HG03097 (cell line): ENCODE results near the gene AUH.
"Not testable (repeated sequence)": the region's sequence is repeated elsewhere in the genome, so short reads cannot be mapped to it uniquely, and the experiment has no call there.

Experiments
- ATAC-seq: cut with Tn5 transposase; IDR thresholded peaks from one replicate; pipeline ENCODE4 v1.9.1; 2021; ENCODE audit not compliant: unreplicated experiment, low FRiP score

The AUH gene, protein sequence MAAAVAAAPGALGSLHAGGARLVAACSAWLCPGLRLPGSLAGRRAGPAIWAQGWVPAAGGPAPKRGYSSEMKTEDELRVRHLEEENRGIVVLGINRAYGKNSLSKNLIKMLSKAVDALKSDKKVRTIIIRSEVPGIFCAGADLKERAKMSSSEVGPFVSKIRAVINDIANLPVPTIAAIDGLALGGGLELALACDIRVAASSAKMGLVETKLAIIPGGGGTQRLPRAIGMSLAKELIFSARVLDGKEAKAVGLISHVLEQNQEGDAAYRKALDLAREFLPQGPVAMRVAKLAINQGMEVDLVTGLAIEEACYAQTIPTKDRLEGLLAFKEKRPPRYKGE

DNA sequence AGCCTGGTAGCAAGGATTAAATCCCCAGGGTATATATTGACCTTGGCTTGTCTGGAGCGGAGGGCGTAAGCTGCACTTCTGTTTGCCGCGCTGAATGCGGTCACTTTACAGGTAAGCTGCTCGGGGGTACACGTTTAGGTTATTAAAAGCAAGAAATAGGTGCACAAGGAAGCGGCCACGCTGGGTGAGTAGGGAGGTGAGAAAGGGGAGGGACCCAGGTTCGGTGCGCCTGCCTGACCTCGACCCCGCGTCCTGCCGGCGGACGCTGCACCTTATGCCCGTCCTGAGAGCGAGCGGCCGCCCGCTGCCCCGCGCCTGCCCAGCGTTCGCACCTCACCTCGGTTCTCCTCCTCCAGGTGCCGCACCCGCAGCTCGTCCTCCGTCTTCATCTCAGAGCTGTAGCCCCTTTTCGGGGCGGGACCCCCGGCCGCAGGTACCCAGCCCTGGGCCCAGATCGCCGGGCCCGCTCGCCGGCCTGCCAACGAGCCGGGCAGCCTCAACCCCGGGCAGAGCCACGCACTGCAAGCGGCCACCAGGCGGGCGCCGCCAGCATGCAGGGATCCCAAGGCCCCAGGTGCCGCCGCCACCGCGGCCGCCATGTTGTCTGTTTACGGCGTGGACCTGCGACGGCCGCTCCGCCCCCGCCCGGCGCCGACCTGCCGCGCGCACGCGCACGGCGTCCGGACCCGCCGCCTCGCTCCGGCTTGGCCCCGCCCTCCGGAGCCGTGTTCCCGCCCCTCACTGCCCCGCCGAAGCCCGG lies at the start of gene AUH:
Gene AUH, minus strand, starts transcription at position 628 of the 760 bp plus-strand sequence. Its CDS starts 29 bp downstream, at position 599.
- ATAC-seq: peak; percentile 80

DNA sequence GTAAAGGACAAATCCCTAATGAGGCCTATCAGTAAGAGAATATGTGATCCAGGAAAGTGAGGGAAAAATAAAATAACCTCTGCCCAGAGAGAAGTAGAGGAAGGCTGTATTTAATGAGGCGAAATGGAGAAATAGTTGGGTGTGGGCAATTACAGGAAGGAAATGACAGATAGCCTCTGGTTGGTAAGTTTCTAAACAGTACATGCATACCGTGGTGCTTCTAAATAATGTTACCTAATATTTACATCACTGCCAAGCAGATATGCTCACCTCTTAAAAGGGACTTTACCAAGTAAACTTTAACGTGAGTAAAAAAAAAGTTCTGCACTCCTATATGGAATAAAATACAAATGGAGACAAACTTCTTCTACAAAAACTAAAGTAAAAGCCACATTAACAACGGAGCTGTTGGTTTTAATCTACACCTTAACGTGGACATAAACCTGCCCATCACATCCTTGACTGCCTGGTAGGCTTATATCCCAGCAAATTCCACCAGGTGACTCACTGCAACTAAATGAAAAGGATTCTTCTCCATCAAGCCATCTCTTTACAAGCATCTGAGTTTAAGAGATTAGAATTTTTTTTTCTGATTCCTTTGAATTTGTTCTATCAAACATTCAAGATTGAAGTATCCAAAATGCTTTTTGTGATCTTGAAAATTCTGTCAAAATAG lies 49.5 kb upstream of the AUH start:
- no peak for ATAC-seq

DNA sequence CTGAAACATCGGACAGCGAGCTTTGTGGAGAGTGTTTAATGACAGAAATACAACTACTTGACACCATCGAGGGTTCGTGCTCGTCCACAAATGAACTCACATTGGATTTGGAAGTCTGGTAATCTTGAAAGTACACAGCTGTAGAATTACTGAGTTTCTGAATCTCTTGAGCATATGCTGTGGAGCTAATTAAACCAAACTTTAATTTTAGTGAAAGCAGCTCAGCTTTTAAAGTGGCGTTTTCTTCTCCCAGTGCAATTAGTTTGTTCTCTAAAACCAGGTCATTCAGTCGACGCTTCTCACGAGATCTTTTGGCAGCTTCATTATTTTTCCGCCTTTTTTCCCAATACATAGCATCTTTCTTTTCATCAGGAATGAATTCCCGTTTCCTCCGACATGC lies 48.4 kb upstream of the AUH start:
- ATAC-seq: no peak

DNA sequence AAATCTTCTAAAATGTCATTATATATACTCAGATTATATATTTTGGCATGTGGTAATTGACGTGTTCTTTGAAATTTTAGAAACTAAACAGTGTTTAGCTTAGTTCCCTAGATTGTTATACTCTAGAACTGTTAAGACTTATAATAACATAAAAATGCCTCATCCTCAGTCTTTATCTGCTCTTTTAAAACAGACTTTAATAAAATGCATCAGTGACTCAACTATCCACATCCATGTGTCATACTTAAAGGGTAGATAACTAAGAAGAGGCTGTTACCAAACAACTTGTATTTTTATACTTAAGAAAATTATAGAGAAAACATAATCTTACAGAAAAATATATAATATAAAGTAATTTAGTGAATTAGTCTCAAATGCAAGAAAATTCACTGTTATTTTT lies 46.8 kb upstream of the AUH start:
- ATAC-seq: no peak

DNA sequence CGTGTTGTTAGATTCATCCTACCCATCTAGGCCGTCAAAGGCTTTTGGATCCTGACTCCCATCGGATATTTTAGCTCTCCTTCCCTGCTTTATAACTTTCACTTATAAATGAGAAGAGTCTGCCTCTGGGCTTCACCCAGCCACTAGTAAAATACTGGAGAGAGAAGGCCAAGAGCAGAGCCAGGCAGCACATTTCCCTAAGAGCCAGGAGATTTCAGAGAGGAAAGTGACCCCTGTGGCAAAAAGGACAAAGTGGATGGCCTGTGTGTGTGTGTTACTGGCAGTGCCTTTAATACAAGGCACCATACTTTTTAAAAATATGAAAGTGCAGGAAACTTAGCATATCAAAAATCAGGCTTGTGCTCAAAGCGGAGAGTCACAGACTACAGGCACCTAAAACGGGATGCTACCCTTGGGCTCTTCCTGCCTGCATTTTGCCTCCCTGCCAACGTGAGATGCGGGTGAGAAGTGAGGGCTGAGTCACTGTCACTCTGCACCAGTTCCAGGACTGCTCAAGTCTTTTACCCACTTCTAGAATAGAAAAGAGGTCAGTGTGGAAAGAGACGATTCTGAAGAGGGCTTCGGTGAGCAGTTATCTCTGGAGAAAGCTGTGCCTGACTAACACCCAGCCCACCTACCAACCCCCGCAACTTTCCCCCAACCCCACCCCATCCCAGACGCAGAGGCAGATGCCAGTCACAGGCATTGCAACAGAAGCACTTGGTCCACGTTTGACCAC lies 46.0 kb upstream of the AUH start:
- no peak for ATAC-seq

DNA sequence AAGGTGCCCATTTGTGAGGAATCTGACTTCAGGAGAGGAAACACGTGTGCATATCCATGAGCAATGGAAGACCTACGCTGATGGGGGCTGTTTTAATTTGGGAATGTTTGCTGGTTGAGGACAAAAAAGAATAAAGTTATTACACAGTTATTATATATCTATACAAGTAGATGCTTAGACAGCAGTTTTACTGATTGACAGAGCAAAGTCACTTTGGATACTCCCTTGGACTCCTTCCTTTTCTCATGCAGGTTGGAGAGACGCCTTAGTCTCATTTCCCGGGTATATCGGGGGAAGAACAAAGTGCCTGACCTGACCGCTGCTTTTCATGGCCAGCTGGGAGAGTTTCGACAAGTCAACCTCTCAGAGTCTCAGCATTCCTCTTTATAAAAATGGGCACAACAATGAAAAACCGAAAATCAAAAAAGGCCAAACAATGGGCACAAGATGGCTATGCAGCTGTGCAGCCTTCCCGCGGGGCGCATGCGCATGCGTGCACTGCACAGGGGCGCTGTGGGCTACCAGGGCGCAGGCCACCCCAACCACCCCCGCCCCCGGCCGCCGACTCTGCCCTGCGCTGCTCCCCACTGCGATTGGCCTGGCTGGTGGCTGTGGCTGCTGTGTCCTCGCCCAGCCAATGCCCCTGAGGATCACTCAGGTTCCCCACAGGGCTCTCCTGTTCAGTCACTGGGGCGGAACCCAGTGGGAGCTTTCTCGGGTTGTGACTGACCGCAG lies 43.8 kb upstream of the AUH start:
- no peak for ATAC-seq

DNA sequence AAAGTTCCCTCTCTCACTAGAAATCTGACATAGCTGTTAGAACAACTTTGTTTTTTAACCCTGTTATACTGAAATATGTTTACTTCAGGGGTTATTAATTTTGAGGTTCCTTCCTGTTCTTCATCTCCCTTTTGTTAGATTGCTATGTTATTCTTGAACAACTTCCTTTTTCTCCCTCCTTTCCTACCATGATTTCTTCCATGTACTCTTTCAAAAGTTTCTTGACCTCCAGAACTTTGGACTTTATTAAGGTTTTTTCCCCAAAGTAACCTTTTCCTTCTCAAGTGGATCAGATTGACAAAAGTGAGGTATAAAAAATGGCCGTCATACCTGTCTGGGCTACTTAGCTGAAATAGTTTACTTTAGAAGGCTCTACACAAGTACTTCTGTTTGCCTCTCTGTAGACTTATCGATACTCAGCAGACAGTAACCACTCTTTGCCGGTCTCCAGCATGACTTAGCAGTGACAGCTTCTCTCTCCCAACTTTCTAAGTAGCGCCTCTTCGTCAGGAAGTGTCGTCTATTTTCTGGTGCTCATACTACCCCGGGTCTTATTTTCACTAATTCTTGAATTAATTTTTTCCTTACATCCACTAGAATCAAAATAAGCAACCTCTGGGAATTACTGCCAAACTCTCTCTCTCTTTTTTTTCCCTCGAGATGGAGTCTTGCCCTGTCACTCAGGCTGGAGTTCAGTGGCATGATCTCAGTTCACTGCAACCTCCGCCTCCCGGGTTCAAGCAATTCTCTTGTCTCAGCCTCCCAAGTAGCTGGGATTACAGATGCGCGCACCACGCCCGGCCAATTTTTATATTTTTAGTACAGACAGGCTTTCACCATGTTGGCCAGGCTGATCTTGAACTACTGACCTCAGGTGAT lies 42.2 kb upstream of the AUH start:
- ATAC-seq: no peak

DNA sequence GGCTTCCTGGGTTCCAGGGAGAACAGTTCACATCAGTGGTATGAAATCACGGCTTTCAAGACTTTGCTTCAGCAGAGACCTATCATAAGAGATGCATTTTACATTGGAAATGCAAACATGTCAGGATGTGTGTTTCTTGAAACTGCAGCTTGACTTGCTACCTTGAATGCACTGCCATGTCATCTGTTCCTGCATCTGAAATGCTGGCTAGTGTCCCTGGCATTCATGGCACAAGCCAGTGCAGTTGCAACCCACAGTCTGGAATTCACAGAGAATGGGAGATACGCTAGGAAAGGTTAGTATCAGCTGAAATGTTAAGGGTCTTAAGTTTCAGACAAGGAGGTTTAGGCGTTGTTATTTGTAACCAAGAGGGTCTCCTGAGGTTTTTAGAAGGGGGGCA lies 37.2 kb upstream of the AUH start:
- ATAC-seq: no peak

DNA sequence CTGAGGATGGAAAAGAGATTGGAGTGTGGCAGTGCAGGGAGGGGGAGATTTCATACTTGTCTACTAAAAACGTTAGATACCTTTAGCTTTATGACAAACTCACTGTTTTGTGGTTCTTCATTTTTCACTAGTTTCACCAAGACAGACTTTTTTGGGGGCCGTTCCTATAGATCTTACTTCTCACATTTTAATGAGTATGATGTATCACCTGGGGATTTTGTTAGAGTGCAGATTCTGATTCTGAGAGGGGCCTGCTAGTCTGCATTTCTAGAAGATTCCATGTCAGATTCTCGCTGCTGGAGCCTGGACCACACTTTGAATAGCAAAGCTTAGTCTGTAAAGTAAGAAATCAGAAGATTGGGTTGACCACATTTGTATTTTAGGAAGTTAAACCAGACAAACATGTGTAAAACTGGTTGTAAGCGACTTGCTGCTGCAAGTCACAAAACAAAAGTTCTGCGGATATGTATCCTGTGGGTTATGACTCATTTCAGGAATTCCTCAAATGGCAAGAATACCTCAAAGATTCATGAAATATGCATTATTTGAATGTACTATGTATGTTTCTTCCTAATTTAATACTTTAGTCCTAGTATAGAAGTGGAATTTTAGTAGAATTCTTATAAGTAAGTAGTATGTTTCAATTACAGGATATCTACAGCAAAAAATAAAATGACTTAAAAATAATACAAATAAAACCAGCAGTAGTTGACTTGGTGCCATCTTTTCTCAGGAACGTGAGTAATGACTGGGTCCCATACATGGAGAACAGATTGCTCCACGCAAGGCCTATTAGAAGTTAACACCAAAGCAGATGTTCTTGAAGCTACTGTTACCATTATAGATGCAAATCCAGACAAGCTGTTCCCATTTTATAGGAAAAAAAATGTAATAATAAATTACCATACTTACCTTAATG lies 34.1 kb upstream of the AUH start:
- ATAC-seq: peak; percentile 54

DNA sequence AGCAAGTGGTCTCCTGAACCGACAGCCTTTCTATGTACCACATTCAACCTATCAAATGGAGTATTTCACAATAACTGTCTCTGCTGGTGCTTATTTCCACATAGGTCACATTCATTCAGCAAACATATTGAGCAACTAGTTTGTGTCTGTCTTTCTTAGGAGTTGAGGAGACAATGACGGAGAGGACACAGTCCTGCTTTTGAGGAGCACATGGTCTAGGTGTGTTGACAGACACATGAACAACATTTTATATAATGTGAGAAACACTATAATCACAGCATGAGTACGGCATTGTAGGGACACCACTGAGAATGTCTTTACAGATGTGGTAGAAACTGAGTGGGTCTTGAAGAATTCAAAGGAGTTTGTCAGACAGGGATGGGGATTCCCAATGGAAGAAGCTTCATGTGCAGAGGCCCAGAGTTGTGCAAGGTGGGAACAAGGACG lies 33.4 kb upstream of the AUH start:
- ATAC-seq: peak; percentile 16

DNA sequence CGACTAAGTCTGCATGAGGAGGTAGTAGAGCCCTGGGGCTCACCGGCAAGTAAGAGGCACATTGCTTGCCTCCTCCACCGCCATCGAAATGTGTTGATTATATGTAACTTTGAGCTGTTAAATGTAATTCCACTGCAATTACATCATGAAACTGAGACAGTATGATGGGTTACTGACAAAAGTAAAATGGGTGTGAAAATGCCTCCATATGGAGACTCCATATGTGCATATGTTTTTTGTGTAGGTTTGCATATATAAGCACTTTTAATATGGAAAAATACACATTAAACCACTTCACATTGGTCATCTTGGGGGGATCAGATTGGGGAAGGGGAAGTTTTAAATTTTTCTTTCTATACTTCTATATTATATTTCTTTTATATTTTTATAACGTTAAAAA lies 32.1 kb upstream of the AUH start:
- ATAC-seq: no peak

DNA sequence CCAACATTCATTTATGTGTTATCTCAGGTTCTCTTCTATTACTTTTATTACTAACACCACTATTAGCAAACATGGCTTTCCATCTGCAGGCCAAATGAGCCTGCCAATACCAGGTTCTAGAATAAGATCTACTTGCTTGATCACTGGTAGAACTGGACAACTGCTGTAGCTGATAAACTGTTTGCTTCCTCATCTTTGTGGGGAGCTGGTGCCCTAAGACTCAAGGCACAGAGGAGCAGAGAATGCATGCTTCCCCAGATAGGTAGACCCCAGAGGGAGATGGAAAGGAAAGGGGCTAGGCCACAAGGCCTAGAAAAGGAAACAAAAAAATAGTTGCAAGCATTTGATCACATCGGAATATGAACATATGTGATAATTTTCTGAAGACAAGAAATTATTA lies 30.7 kb upstream of the AUH start:
- no peak for ATAC-seq

DNA sequence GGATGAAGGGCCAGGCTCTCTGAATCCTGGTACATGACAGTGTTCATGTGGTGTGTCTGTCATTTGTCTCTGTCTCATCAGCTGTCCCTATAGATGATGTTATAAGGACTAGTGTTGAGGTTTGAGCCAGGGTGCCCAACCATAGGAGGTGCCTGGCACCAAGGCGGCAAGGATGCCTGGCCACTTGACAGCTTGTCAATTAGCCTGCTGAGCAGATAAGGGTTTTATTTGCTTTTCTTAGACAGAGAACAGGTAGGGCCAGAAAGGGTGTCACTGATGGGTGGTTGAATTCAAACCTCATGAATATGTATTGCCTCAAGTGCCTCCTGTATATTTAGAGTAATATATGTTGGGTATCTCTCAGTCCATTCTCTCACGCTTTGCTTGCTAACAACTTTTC lies 30.1 kb upstream of the AUH start:
- ATAC-seq: no peak

DNA sequence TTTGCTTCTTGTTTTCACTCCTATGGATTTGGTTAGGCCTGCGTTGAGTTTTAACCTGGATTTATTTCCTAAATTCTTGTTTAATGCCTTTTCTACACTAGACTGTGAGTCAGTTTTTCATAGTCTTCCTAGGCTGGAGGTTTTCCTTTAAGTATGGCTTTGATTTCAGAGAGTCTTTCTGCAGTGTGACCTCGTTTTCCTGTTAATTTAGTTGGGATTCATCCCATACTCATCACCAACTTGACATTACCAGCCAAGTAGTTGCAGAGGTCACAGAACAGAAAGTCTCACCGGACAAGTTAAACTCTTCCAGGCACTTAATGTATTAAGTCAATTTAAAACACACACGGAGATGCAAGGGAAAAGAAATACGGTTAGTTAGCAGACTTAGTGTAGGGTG lies 29.7 kb upstream of the AUH start:
- no peak for ATAC-seq

DNA sequence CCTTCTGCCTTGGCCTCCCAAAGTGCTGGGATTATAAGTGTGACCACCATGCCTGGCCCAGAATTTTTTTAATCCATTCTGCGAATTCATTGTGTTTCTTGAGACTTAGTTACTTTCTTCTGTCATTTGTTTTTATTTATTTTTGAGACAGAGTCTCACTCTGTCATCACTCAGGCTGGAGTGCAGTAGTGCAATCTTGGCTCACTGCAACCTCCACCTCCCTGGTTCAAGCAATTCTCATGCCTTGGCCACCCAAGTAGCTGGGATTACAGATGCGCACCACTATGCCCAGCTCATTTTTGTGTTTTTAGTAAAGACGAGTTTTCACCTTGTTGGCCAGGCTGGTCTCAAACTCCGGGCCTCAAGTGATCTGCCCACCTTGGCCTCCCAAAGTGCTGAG lies 28.0 kb upstream of the AUH start:
- not testable (repeated sequence) for ATAC-seq

DNA sequence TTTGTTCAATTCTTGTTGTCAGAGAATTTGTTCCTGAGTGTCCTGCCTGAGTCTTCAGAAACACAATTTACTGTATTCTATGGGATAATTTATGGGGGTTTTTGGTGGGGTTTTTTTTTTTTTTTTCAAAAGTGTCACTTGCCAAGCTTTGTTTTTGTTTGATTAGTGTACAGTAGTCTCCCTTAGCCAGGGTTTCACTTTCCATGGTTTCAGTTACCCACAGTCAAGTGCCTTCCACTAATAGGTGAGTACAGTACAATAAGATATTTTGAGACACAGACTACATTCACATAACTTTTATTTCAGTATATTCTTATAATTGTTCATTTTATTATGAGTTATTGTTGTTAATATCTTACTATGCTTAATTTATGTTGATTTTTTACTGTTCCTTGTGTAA lies 25.0 kb upstream of the AUH start:
- no peak for ATAC-seq

DNA sequence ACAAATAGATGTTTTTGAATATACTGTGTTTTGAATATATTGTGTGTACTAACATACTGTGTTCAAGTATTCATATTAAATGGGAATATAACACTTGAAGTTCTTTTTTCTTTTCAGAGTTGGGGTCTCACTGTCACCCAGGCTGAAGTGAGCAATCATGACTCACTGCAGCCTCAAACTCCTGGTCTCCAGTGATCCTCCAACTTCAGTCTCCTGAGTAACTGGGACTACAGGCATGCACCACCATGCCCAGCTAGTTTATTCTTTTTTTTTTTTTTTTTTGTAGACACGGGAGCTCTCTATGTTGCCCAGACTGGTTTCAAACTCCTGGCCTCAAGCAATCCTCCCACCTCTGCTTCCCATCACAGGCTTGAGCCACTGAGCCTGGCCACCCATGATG lies 23.2 kb upstream of the AUH start:
- ATAC-seq: no peak

DNA sequence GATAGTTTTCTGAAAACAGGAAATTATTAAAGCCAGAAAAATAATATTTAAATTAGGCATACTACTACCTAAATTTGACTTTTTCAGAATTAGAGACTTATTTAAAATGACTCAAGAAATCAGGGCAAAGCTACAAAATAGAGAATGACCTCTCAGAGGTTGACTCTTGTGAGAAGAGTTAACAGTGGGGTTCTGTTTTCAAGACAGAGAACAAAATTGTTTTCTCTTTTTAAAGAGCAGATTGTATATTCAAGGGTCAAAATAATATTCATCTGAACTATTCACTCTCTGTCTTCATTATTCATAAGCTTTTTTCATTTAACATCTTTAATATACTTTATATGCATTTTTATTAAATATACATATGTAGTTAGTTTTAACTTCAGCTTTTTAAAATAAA lies 21.9 kb upstream of the AUH start:
- no peak for ATAC-seq
